Astrocyte (in vitro differentiated cells and primary cell): ENCODE results near the gene HSD3B2. TPM values are rescaled to one million over a fixed set of nuclear protein-coding genes. Genes with fewer than 3 reads are reported as not detected.

ENCODE experiments used
- DNase-seq: peaks from one replicate; pipeline ENCODE4 v3.0.0-alpha.2; 2010; ENCODE audit warnings: low read depth
- FAIRE-seq: peaks from 2 replicates; lab custom pipeline; 2011; peaks lifted over from hg19 to GRCh38; lab: Jason Lieb, UNC
- H2AFZ ChIP-seq: 2 replicates; pipeline ENCODE4 v1.6.0; 2012; ENCODE audit warnings: low read depth, low read length, inconsistent platforms
- H3K27ac ChIP-seq: 2 replicates; pipeline ENCODE4 v1.5.1; 2011; ENCODE audit warnings: low read depth, low read length, inconsistent platforms
- H3K27me3 ChIP-seq: 2 replicates; pipeline ENCODE4 v1.6.0; 2011; ENCODE audit warnings: low read length, inconsistent platforms; ENCODE audit not compliant: insufficient read depth
- H3K36me3 ChIP-seq: 2 replicates; pipeline ENCODE4 v1.5.1; 2011; ENCODE audit warnings: low read length, inconsistent platforms; ENCODE audit not compliant: insufficient read depth
- H3K4me1 ChIP-seq: 2 replicates; pipeline ENCODE4 v1.5.1; 2011; ENCODE audit warnings: low read length, inconsistent platforms; ENCODE audit not compliant: insufficient read depth
- H3K4me2 ChIP-seq: 2 replicates; pipeline ENCODE4 v1.6.0; 2012; ENCODE audit warnings: low read length, inconsistent platforms
- H3K4me3 ChIP-seq: 2 replicates; pipeline ENCODE4 v1.5.1; 2011; ENCODE audit warnings: low read depth, mild to moderate bottlenecking, low read length, inconsistent platforms; ENCODE audit not compliant: insufficient read depth
- H3K79me2 ChIP-seq: 2 replicates; pipeline ENCODE4 v1.6.0; 2012; ENCODE audit warnings: mild to moderate bottlenecking, low read length, inconsistent platforms; ENCODE audit not compliant: insufficient read depth
- H3K9ac ChIP-seq: 2 replicates; pipeline ENCODE4 v1.6.0; 2012; ENCODE audit warnings: mild to moderate bottlenecking, low read length, inconsistent platforms
- H3K9me3 ChIP-seq: 2 replicates; pipeline ENCODE4 v1.5.1; 2012; ENCODE audit warnings: low read depth, mild to moderate bottlenecking, low read length, inconsistent platforms; ENCODE audit not compliant: insufficient read depth
- H4K20me1 ChIP-seq: 2 replicates; pipeline ENCODE4 v1.6.0; 2012; ENCODE audit warnings: low read length, inconsistent platforms; ENCODE audit not compliant: insufficient read depth
- H3K27ac Mint-ChIP-seq: one replicate; pipeline ENCODE4 v1.8.0; 2021; ENCODE audit warnings: mild to moderate bottlenecking, mixed read lengths; ENCODE audit not compliant: unreplicated experiment
- H3K27me3 Mint-ChIP-seq: one replicate; pipeline ENCODE4 v1.8.0; 2021; ENCODE audit warnings: low read depth, mixed read lengths; ENCODE audit not compliant: unreplicated experiment
- H3K36me3 Mint-ChIP-seq: one replicate; pipeline ENCODE4 v1.8.0; 2021; ENCODE audit warnings: low read depth, mixed read lengths; ENCODE audit not compliant: unreplicated experiment
- H3K4me1 Mint-ChIP-seq: one replicate; pipeline ENCODE4 v1.8.0; 2021; ENCODE audit warnings: low read depth, mixed read lengths; ENCODE audit not compliant: unreplicated experiment
- H3K4me3 Mint-ChIP-seq: one replicate; pipeline ENCODE4 v1.8.0; 2021; ENCODE audit warnings: mild to moderate bottlenecking, moderate library complexity, mixed read lengths; ENCODE audit not compliant: unreplicated experiment
- H3K9me3 Mint-ChIP-seq: one replicate; pipeline ENCODE4 v1.8.0; 2021; ENCODE audit warnings: mild to moderate bottlenecking, mixed read lengths; ENCODE audit not compliant: unreplicated experiment
- EZH2 ChIP-seq: IDR thresholded peaks from 2 replicates; pipeline ENCODE4 v1.6.1; 2012; ENCODE audit warnings: mild to moderate bottlenecking, low read length, inconsistent platforms; ENCODE audit not compliant: insufficient read depth
- total RNA-seq: library from RNA; stranded (reverse); gene quantifications from 2 replicates; pipeline ENCODE4 v1.2.1, GENCODE V29; 2021
- TF ChIP-seq, protein P1 (sequence below): IDR thresholded peaks from 2 replicates; pipeline ENCODE4 v1.5.1; 2011; ENCODE audit warnings: low read depth, mild to moderate bottlenecking, inconsistent platforms, low read length, moderate library complexity; ENCODE audit not compliant: insufficient read depth

The HSD3B2 gene
- total RNA-seq, 1 donor from 2014 or later = not detected

DNA sequence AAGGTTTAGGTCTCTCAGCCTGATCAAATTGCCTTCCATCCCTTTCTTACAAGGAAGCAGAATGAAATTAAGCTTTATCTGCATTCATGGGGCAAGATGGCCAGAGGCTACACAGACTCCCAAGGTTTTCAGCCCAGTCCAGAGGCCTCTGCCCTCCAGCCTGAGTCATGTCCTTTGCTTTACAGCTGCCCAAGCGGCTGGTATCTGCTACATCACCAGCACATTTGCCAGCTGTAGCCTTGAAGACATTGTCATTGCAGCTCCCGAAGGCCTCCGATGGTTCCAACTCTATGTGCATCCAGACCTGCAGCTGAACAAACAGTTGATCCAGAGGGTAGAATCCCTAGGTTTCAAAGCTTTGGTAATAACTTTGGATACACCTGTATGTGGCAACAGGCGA is 30.4 kb upstream of the HSD3B2 start:
- TF ChIP-seq, protein P1, sequence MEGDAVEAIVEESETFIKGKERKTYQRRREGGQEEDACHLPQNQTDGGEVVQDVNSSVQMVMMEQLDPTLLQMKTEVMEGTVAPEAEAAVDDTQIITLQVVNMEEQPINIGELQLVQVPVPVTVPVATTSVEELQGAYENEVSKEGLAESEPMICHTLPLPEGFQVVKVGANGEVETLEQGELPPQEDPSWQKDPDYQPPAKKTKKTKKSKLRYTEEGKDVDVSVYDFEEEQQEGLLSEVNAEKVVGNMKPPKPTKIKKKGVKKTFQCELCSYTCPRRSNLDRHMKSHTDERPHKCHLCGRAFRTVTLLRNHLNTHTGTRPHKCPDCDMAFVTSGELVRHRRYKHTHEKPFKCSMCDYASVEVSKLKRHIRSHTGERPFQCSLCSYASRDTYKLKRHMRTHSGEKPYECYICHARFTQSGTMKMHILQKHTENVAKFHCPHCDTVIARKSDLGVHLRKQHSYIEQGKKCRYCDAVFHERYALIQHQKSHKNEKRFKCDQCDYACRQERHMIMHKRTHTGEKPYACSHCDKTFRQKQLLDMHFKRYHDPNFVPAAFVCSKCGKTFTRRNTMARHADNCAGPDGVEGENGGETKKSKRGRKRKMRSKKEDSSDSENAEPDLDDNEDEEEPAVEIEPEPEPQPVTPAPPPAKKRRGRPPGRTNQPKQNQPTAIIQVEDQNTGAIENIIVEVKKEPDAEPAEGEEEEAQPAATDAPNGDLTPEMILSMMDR = no peak
- TF ChIP-seq EZH2 = no peak
- H2AFZ ChIP-seq = no peak overlapping the region
- no peak overlapping the region for H3K4me3 ChIP-seq
- DNase-seq = no peak
- Mint-ChIP-seq H3K4me1 (no peaks in the 10 kb centered on the region), H3K27me3 (peaks cover 4% of the 10 kb centered on the region), H3K27ac (no peak overlapping the region), H3K4me3 (no peak overlapping the region), H3K36me3 (no peaks in the 10 kb centered on the region), H3K9me3 (no peaks in the 10 kb centered on the region)
- no peaks in the 10 kb centered on the region for H3K4me1 ChIP-seq
- H3K27me3 ChIP-seq = peaks cover 2% of the 10 kb centered on the region
- H3K9me3 ChIP-seq = no peaks in the 10 kb centered on the region
- no peaks in the 10 kb centered on the region for H4K20me1 ChIP-seq
- no peak overlapping the region for H3K27ac ChIP-seq
- no peaks in the 10 kb centered on the region for H3K79me2 ChIP-seq
- no peaks in the 10 kb centered on the region for H3K36me3 ChIP-seq
- no peak overlapping the region for H3K4me2 ChIP-seq
- H3K9ac ChIP-seq = no peak overlapping the region
- no peak for FAIRE-seq

- Mint-ChIP-seq H3K9me3 (no peaks in the 10 kb centered on the region), H3K27ac (no peak overlapping the region), H3K4me3 (no peak overlapping the region), H3K36me3 (no peaks in the 10 kb centered on the region), H3K27me3 (peaks cover 4% of the 10 kb centered on the region), H3K4me1 (no peaks in the 10 kb centered on the region)
- DNase-seq (no peak), FAIRE-seq (no peak)
- no peaks in the 10 kb centered on the region for H3K79me2 ChIP-seq
- H3K4me3 ChIP-seq = no peak overlapping the region
- H3K4me2 ChIP-seq = no peak overlapping the region
- no peak overlapping the region for H3K9ac ChIP-seq
- TF ChIP-seq, protein P1 = no peak
- TF ChIP-seq EZH2 = no peak
- H2AFZ ChIP-seq = no peak overlapping the region
- no peak overlapping the region for H3K27ac ChIP-seq
- no peaks in the 10 kb centered on the region for H3K36me3 ChIP-seq
- H3K27me3 ChIP-seq = peaks cover 2% of the 10 kb centered on the region
- no peaks in the 10 kb centered on the region for H3K4me1 ChIP-seq
- no peaks in the 10 kb centered on the region for H3K9me3 ChIP-seq
- H4K20me1 ChIP-seq = no peaks in the 10 kb centered on the region
Measured at GRCh38 chr1:119385650-119386049, 29.3 kb upstream of the HSD3B2 start.

GRCh38 chr1:119387858-119388257 is 27.1 kb upstream of the HSD3B2 start:
- Mint-ChIP-seq H3K27ac (no peak overlapping the region), H3K9me3 (no peaks in the 10 kb centered on the region), H3K36me3 (no peaks in the 10 kb centered on the region), H3K4me3 (no peak overlapping the region), H3K4me1 (peaks cover 8% of the 10 kb centered on the region), H3K27me3 (peaks cover 5% of the 10 kb centered on the region)
- Histone ChIP-seq H2AFZ (no peak overlapping the region), H3K36me3 (no peaks in the 10 kb centered on the region), H3K4me3 (no peak overlapping the region), H4K20me1 (no peaks in the 10 kb centered on the region), H3K9me3 (no peaks in the 10 kb centered on the region), H3K79me2 (no peaks in the 10 kb centered on the region), H3K4me2 (no peak overlapping the region), H3K9ac (no peak overlapping the region), H3K4me1 (no peaks in the 10 kb centered on the region), H3K27me3 (peaks cover 2% of the 10 kb centered on the region), H3K27ac (no peak overlapping the region)
- FAIRE-seq = no peak
- DNase-seq = no peak
- TF ChIP-seq, protein P1 = no peak
- TF ChIP-seq EZH2 = no peak
